ENCODE results near the gene TAGLN2.
A peak's percentile ranks its signal among the peaks of the same experiment; 100 is the strongest.
"Not testable (repeated sequence)": the region's sequence is repeated elsewhere in the genome, so short reads cannot be mapped to it uniquely, and the experiment has no call there.

TAGLN2 gene

DNA sequence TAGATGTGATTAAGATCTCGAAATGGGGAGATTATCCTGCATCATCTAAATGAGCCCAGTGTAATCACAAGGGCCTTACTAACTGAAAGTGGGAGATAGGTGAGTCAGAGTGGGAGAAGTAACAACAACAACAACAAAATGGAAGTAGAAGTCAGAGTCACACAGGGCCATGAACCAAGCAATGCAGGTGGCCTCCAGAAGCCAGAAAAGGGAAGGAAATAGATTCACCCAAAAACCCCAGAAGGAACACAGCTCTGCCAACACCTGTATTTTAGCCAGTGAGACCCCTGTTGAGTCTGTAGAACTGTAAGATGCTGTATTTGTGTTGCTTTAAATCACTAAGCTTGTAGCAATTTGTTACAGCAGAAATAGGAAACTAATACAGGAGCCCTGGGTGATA lies 4.1 kb downstream of the TAGLN2 start:
- peak; percentile 51 to 60 for DNase-seq

- no peak for DNase-seq
These were observed 4.7 kb downstream of the TAGLN2 start for GRCh38 chr1:159920651-159921050.

- DNase-seq = no peak
These were observed 5.1 kb downstream of the TAGLN2 start for GRCh38 chr1:159920202-159920601.

DNA sequence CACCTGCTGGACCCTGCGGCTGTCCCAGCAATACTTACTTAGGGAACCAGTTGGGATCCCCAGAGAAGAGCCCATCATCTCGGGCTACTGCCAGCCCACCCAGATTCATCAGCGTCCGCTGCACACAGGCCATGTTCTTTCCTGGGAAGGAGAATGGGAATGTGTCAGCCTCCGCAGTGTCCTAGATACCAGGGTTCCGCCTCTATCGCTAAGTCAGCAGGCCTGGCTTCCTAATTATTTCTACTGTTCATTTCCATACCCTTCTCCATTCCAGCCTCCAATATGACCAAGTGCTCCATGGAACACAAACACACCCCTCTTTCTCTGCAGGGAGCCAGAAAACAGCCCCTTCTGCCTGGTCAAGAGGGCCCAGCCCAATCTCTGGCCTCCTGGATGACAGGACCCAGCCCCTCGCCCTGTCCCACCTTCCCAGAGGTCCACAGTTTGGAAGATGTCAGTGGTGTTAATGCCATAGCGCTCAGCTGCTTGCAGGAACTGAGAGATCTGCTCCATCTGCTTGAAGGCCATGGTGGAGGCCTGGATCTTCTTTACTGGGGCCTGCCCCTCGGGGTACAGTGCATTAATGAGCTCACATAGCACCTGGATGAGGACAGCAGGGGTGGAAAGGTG lies 6.0 kb downstream of the TAGLN2 start:
- DNase-seq = no peak

GRCh38 chr1:159918352-159919200 lies 6.7 kb downstream of the TAGLN2 start:
- peak in 1 of 2 donors; percentile 14 for DNase-seq

- peak in 1 of 2 donors; percentile 19 for DNase-seq
These were observed 7.6 kb downstream of the TAGLN2 start for GRCh38 chr1:159917533-159918351.

DNA sequence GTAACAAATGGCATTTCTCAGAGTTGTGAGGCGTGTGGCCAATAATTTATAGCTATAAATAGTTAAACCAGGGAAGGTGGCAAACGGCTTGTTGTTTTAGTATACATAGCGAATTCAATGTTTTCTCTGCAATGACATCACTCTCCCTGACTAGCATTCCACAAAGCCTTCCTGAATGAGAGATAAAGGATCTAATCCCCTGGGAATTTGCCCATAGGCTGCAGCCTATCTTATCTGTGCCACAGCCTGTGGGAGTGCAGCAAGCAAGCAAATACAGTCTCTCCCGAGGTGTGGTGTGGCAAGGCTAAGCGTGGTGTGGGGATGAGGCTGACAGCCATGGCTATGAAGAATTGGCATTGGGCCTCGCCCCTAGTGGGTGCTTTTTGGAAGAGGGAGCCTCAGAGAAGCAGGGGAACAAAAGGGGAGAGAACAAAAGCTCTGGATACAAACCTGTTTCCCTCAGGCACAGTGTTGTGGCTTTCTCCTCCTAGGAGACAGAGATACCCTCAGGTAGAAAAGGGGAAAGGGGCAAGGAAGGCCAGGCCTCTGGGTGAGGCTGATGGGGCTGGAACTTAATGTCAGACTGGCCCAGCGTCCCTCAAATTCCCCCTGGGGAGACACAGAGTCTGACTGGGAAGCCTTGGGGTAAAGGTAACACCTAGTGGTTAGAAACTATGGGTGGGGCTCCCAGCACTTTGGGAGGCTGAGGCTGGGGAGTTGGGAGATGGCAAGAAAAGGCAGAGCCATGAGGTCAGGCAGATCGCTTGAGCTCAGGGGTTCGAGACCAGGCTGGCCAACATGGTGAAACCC lies 8.9 kb downstream of the TAGLN2 start:
- peak in 1 of 2 donors; percentile 21 for DNase-seq

- DNase-seq = peak in 1 of 2 donors; percentile 22
These were observed 9.6 kb downstream of the TAGLN2 start for GRCh38 chr1:159915571-159916241.

GRCh38 chr1:159914252-159915018 lies 10.9 kb downstream of the TAGLN2 start:
- DNase-seq = peak in 1 of 2 donors; percentile 14

- DNase-seq = peak in 1 of 2 donors; percentile 29
These were observed 11.7 kb downstream of the TAGLN2 start for GRCh38 chr1:159913451-159914192.

GRCh38 chr1:159911326-159912070 lies 13.8 kb downstream of the TAGLN2 start:
- DNase-seq = peak in 1 of 2 donors; percentile 31

DNA sequence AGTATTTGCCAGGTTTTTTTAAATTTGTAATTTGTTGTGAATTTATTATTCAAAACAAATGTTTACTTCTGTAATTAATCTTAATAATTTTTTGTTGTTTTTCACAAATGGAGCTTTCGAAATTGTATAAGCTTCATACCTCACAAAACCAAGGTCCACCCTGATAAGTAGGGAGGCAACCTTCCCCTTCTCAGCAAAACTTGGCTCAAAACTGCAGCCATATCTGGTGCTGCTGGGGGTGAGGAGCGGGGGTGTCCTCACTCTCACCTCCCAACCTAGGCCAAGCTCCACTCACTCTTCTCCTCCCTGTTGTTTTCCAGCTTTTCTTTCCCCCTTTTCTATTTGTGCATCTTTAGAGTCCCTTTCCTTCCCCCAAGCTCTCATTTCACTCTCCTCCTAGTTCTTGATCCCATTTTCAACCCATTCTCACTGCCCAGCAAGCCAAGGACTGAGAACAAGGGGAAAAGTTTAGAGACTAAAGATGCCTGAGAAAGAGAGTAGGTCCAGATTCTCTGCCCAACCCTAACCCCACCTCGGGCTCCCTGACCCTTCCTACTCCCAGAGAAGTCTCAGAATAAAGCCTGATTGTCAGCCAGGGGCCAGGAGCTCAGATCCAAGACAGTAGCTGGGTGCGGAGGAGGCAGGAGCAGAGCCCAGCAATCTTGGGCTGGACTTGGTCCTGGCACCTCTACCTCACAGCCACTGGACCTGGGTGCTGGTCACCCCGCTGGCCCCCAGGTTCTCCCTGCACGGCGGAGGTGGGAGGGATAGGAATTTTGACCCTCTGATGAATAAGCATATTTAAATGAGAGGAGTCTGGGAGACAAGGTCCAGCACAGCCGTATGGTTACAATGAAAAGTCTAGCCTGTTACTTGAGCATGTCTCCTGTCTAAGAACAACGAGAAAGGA lies 17.0 kb downstream of the TAGLN2 start:
- no peak for DNase-seq

- DNase-seq = no peak
These were observed 18.3 kb downstream of the TAGLN2 start for GRCh38 chr1:159906960-159907359.

GRCh38 chr1:159904036-159904435 lies 21.3 kb downstream of the TAGLN2 start:
- not testable (repeated sequence) for DNase-seq

- no peak for DNase-seq
These were observed 22.8 kb downstream of the TAGLN2 start for GRCh38 chr1:159902541-159902940.

GRCh38 chr1:159900755-159901360 lies 24.4 kb downstream of the TAGLN2 start:
- no peak for DNase-seq

GRCh38 chr1:159900086-159900680 lies 25.1 kb downstream of the TAGLN2 start, which contains the start of gene CFAP45:
Gene CFAP45 (minus strand): TSS chr1:159900165. CDS start chr1:159900098, 67 bp downstream.
- peak; percentile 47 to 81 for DNase-seq
